ENCODE data around the gene CMTM8. TPM values are rescaled to one million over a fixed set of nuclear protein-coding genes. Genes with fewer than 3 reads are reported as not detected.

Gene CMTM8
- total RNA-seq, 2 donors from 2014 or later: 11.7 to 14.2 TPM

GRCh38 chr3:32347343-32348125 lies 109.1 kb downstream of the CMTM8 start:
- H3K4me1 ChIP-seq: no peaks in the 10 kb centered on the region
- no peak overlapping the region for H3K27ac ChIP-seq
- no peaks in the 10 kb centered on the region for H3K9me3 ChIP-seq
- DNase-seq: peak; percentile 34
- intact Hi-C loops (cut with DNase I): no loop called here
- H3K4me3 ChIP-seq: no peak overlapping the region
- H3K36me3 ChIP-seq: no peaks in the 10 kb centered on the region
- no peaks in the 10 kb centered on the region for H3K27me3 ChIP-seq
- TF ChIP-seq, protein P1, sequence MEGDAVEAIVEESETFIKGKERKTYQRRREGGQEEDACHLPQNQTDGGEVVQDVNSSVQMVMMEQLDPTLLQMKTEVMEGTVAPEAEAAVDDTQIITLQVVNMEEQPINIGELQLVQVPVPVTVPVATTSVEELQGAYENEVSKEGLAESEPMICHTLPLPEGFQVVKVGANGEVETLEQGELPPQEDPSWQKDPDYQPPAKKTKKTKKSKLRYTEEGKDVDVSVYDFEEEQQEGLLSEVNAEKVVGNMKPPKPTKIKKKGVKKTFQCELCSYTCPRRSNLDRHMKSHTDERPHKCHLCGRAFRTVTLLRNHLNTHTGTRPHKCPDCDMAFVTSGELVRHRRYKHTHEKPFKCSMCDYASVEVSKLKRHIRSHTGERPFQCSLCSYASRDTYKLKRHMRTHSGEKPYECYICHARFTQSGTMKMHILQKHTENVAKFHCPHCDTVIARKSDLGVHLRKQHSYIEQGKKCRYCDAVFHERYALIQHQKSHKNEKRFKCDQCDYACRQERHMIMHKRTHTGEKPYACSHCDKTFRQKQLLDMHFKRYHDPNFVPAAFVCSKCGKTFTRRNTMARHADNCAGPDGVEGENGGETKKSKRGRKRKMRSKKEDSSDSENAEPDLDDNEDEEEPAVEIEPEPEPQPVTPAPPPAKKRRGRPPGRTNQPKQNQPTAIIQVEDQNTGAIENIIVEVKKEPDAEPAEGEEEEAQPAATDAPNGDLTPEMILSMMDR (IDR thresholded peaks at IDR 0.05): no peak
- H3K9ac ChIP-seq (ENCODE audit: low read depth in 2 of 2, low read length in 2 of 2): no peak overlapping the region

- H3K27ac ChIP-seq: no peak overlapping the region
- no peak overlapping the region for H3K9ac ChIP-seq (ENCODE audit: low read depth in 2 of 2, low read length in 2 of 2)
- TF ChIP-seq, protein P1 (IDR thresholded peaks at IDR 0.05): no peak
- no peak overlapping the region for H3K4me3 ChIP-seq
- H3K27me3 ChIP-seq: no peaks in the 10 kb centered on the region
- intact Hi-C loops (cut with DNase I): no loop called here
- no peak for DNase-seq
- no peaks in the 10 kb centered on the region for H3K36me3 ChIP-seq
- no peaks in the 10 kb centered on the region for H3K9me3 ChIP-seq
- no peaks in the 10 kb centered on the region for H3K4me1 ChIP-seq
These were observed 110.7 kb downstream of the CMTM8 start for GRCh38 chr3:32349184-32349583.

DNA sequence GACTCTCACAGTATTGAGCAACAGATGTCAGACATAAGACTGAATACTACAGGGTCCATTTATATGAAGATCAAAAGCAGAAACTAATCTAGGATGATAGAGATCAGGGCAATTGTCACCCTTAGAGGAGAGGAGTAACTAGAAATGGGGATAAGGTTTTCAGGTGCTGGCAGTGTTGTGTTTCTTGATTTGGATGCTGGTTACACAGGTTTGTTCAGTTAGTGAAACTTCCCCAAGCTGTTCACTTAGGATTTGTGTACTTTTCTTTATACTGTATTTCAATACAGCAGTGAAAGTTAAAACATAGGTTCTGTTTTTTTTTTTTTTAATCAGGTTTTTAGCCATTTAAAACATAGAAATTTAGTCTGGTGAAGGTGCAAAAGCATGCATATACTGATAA lies 114.1 kb downstream of the CMTM8 start:
- H3K4me1 ChIP-seq: no peaks in the 10 kb centered on the region
- no peak overlapping the region for H3K27ac ChIP-seq
- DNase-seq: no peak
- H3K9ac ChIP-seq (ENCODE audit: low read depth in 2 of 2, low read length in 2 of 2): no peak overlapping the region
- no peak overlapping the region for H3K4me3 ChIP-seq
- TF ChIP-seq, protein P1 (IDR thresholded peaks at IDR 0.05): no peak
- no peaks in the 10 kb centered on the region for H3K27me3 ChIP-seq
- intact Hi-C loops (cut with DNase I): no loop called here
- no peaks in the 10 kb centered on the region for H3K9me3 ChIP-seq
- no peaks in the 10 kb centered on the region for H3K36me3 ChIP-seq

DNA sequence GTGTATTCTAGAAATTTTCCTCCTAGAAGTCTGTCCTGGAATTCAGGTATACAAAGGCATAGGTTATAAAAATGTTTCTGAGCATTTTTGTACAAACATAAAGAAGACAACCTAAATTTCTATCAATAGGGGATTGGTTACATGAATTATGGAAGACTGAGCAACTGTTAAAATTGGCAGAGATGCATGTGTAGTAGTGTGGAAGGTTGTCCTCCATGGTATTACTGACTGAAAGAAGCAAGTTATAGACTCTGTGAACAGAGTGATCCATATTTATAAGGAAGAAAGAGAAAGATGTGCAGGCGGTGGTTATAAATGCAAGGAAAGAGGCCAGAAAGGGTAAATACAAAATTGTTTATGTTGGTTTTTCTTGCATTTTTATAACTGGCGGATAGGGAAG lies 114.9 kb downstream of the CMTM8 start:
- H3K9ac ChIP-seq (ENCODE audit: low read depth in 2 of 2, low read length in 2 of 2): no peak overlapping the region
- H3K4me1 ChIP-seq: no peaks in the 10 kb centered on the region
- H3K27ac ChIP-seq: no peak overlapping the region
- TF ChIP-seq, protein P1 (IDR thresholded peaks at IDR 0.05): no peak
- DNase-seq: no peak
- H3K4me3 ChIP-seq: no peak overlapping the region
- H3K36me3 ChIP-seq: no peaks in the 10 kb centered on the region
- no peaks in the 10 kb centered on the region for H3K9me3 ChIP-seq
- no peaks in the 10 kb centered on the region for H3K27me3 ChIP-seq
- intact Hi-C loops (cut with DNase I): no loop called here

- Histone ChIP-seq H3K36me3 (no peaks in the 10 kb centered on the region), H3K4me3 (no peak overlapping the region), H3K9me3 (no peaks in the 10 kb centered on the region), H3K27ac (no peak overlapping the region), H3K9ac (ENCODE audit: low read depth in 2 of 2, low read length in 2 of 2) (no peak overlapping the region), H3K4me1 (no peaks in the 10 kb centered on the region), H3K27me3 (no peaks in the 10 kb centered on the region)
- intact Hi-C loops (cut with DNase I): no loop called here
- no peak for DNase-seq
- TF ChIP-seq, protein P1 (IDR thresholded peaks at IDR 0.05): no peak
These were observed 115.9 kb downstream of the CMTM8 start for GRCh38 chr3:32354362-32354778.

Data from colonic mucosa (tissue), 4 donors.